IPS DF 6.9 (cell line): Measurements from ENCODE around the gene SLFN12.
"Not testable (repeated sequence)": the region's sequence is repeated elsewhere in the genome, so short reads cannot be mapped to it uniquely, and the experiment has no call there.

Experiments used
- DNase-seq: peaks from one replicate; pipeline ENCODE4 v3.0.0-alpha.2; 2013; ENCODE audit warnings: low read depth, low spot score
- H3K27ac ChIP-seq: one replicate; pipeline ENCODE4 v1.5.1; 2013; ENCODE audit warnings: low read length, control low read depth
- H3K27me3 ChIP-seq: 2 replicates; pipeline ENCODE4 v1.6.1; 2013; ENCODE audit warnings: mild to moderate bottlenecking, low read length; ENCODE audit not compliant: control insufficient read depth, insufficient read depth
- H3K36me3 ChIP-seq: 2 replicates; pipeline ENCODE4 v1.6.1; 2013; ENCODE audit warnings: low read length; ENCODE audit not compliant: control insufficient read depth, insufficient read depth
- H3K4me1 ChIP-seq: 2 replicates; pipeline ENCODE4 v1.6.1; 2013; ENCODE audit warnings: low read length; ENCODE audit not compliant: control insufficient read depth, insufficient read depth
- H3K4me3 ChIP-seq: 2 replicates; pipeline ENCODE4 v1.5.1; 2013; ENCODE audit warnings: mild to moderate bottlenecking, low read length
- H3K9me3 ChIP-seq: 2 replicates; pipeline ENCODE4 v1.6.1; 2013; ENCODE audit warnings: low read length, inconsistent platforms; ENCODE audit not compliant: control insufficient read depth, insufficient read depth
- WGBS: extraction: QIAGEN DNeasy Blood & Tissue Kit; methylation state at CpG from one replicate; pipeline ENCODE4 v1.1.7; 2013; ENCODE audit warnings: mixed read lengths, missing lambda C conversion rate; ENCODE audit not compliant: insufficient read length, insufficient coverage; 5-methylcytosine and 5-hydroxymethylcytosine counted together

Gene SLFN12

GRCh38 chr17:35448899-35449227 is 16.6 kb upstream of the SLFN12 start:
- H3K36me3 ChIP-seq: no peaks in the 10 kb centered on the region
- H3K4me3 ChIP-seq: no peak overlapping the region; the same call in 1 of the 2 replicates
- no CpG with 5 or more reads among the region's 16 CpGs for WGBS
- H3K27me3 ChIP-seq: peaks cover 12% of the 10 kb centered on the region; the same call in 1 of the 2 replicates
- H3K27ac ChIP-seq: no peak overlapping the region
- H3K4me1 ChIP-seq: no peaks in the 10 kb centered on the region
- no peaks in the 10 kb centered on the region for H3K9me3 ChIP-seq
- no peak for DNase-seq

- Histone ChIP-seq H3K36me3 (no peaks in the 10 kb centered on the region; the same call in 1 of the 2 replicates), H3K27ac (no peak within 1 kb of the TSS), H3K4me3 (peak within 1 kb of the TSS; percentile 40; the same call in 1 of the 2 replicates), H3K4me1 (no peaks in the 10 kb centered on the region), H3K27me3 (peaks cover 12% of the 10 kb centered on the region; the same call in 1 of the 2 replicates), H3K9me3 (no peaks in the 10 kb centered on the region)
- no peak for DNase-seq
- WGBS: no CpG with 5 or more reads among the region's 44 CpGs
Measured at GRCh38 chr17:35448214-35448898, 16.1 kb upstream of the SLFN12 start, which contains the start of gene SLFN13. Gene SLFN13, minus strand, starts transcription at chr17:35448766. Its CDS starts 3,086 bp downstream, at chr17:35445680.

GRCh38 chr17:35447499-35447898 is 15.2 kb upstream of the SLFN12 start:
- H3K36me3 ChIP-seq: no peaks in the 10 kb centered on the region; the same call in 1 of the 2 replicates
- WGBS: no CpG with 5 or more reads among the region's 3 CpGs
- no peak overlapping the region for H3K27ac ChIP-seq
- H3K4me3 ChIP-seq: peak overlapping the region; percentile 35; the same call in 1 of the 2 replicates
- DNase-seq: no peak
- H3K9me3 ChIP-seq: no peaks in the 10 kb centered on the region
- no peaks in the 10 kb centered on the region for H3K4me1 ChIP-seq
- peaks cover 11% of the 10 kb centered on the region; the same call in 1 of the 2 replicates for H3K27me3 ChIP-seq

DNA sequence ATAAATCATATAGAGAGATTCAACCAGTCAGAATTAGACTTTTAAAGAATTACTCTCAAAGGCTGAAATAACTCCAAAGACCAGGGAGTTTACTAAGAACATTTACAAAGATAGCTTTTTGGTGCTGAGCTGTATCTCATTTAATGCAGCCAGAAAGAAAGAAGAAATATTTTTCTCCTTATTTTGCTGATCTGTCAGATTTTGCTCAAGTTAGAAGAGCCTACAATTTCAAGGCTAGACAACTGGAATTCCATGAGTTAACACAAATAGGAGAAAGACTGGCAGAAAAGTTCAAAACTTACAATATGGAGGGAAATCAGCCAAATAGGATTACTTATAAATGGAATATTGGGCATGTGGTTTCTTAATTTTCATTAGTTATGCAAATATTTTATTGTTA is 6.1 kb upstream of the SLFN12 start:
- no peaks in the 10 kb centered on the region for H3K4me1 ChIP-seq
- no peak overlapping the region for H3K27ac ChIP-seq
- H3K9me3 ChIP-seq: no peaks in the 10 kb centered on the region
- no peaks in the 10 kb centered on the region; the same call in 1 of the 2 replicates for H3K36me3 ChIP-seq
- no peak overlapping the region for H3K4me3 ChIP-seq
- DNase-seq: no peak
- peaks cover 6% of the 10 kb centered on the region; the same call in 1 of the 2 replicates for H3K27me3 ChIP-seq

GRCh38 chr17:35433075-35433894 is 985 bp upstream of the SLFN12 start:
- Histone ChIP-seq H3K27me3 (peaks cover 6% of the 10 kb centered on the region; the same call in 1 of the 2 replicates), H3K9me3 (no peaks in the 10 kb centered on the region), H3K27ac (no peak overlapping the region), H3K4me1 (peaks cover 1% of the 10 kb centered on the region; the same call in 1 of the 2 replicates), H3K4me3 (peak overlapping the region; percentile 46; the same call in 1 of the 2 replicates), H3K36me3 (no peaks in the 10 kb centered on the region; the same call in 1 of the 2 replicates)
- WGBS: no CpG with 5 or more reads among the region's 19 CpGs
- peak; percentile 98 for DNase-seq

DNA sequence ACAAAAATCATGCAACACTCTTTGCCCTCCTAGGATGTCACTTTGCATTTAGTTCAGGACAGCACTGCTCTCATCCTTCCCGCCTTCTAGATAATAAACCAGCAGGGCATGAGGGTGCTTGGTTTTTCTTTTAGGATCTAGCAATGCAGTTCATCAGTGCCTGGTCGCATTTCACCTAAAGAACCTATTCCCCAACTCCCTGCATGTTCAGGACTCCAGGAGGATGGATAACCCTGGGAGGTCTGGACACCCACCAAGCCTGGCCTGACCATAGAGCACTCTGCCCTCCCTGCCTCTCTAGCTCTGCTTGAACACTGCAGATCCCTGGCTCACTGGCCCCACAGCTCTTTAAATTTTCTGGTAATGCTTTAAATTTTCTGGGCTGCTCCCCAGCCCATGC is 2.6 kb downstream of the SLFN12 start:
- Histone ChIP-seq H3K9me3 (no peaks in the 10 kb centered on the region), H3K27me3 (peaks cover 3% of the 10 kb centered on the region; the same call in 1 of the 2 replicates), H3K4me3 (no peak overlapping the region), H3K4me1 (peaks cover 1% of the 10 kb centered on the region; the same call in 1 of the 2 replicates), H3K27ac (no peak overlapping the region), H3K36me3 (no peaks in the 10 kb centered on the region; the same call in 1 of the 2 replicates)
- no CpG with 5 or more reads among the region's 2 CpGs for WGBS
- no peak for DNase-seq

GRCh38 chr17:35428229-35428628 is 4.1 kb downstream of the SLFN12 start:
- no CpG with 5 or more reads among the region's 2 CpGs for WGBS
- H3K4me1 ChIP-seq: peaks cover 1% of the 10 kb centered on the region; the same call in 1 of the 2 replicates
- H3K9me3 ChIP-seq: no peaks in the 10 kb centered on the region
- no peak for DNase-seq
- H3K27ac ChIP-seq: no peak overlapping the region
- no peaks in the 10 kb centered on the region for H3K27me3 ChIP-seq
- no peak overlapping the region for H3K4me3 ChIP-seq
- H3K36me3 ChIP-seq: no peaks in the 10 kb centered on the region; the same call in 1 of the 2 replicates

GRCh38 chr17:35423761-35424160 is 8.5 kb downstream of the SLFN12 start:
- no CpG with 5 or more reads among the region's 4 CpGs for WGBS
- Histone ChIP-seq H3K36me3 (peaks cover 2% of the 10 kb centered on the region; the same call in 1 of the 2 replicates), H3K4me1 (no peaks in the 10 kb centered on the region), H3K9me3 (no peaks in the 10 kb centered on the region), H3K27me3 (no peaks in the 10 kb centered on the region), H3K27ac (no peak overlapping the region), H3K4me3 (no peak overlapping the region)
- DNase-seq: no peak

DNA sequence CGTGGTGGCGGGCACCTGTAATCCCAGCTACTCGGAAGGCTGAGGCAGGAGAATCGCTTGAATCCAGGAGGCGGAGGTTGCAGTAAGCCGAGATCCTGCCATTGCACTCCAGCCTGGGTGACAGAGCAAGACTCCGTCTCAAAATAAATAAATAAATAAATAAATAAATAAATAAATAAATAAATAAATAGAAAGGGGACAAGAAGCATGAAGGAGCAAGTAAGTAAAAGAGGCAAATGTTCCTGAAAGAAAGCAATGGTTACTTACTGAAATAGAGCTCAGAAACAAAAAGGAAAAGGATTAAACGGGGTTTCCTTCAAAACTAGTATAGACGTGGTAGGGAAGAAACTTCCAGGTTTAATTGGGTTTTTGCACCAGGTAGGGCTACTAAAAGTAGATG is 11.2 kb downstream of the SLFN12 start:
- not testable (repeated sequence) for H3K4me3 ChIP-seq, H3K27ac ChIP-seq, H3K27me3 ChIP-seq, H3K4me1 ChIP-seq, H3K36me3 ChIP-seq, H3K9me3 ChIP-seq, DNase-seq
- WGBS: no CpG with 5 or more reads among the region's 9 CpGs

DNA sequence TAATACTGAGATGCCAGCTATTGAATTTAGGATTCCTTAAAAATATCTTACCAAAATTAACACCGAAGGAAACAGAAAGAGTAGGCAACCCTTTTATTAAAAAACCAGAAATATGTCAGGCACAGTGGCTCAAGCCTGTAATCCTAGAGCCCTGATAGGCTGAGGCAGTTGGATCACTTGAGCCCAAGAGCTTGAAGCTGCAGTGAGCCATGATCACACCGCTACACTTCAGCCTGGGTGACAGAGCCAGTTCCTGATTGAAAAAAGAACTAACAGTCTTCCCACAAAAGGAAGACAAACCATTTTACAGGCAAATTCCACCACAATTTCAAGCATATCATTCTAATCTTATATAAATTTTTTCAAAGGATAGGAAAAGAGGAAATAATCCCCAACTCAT is 15.6 kb downstream of the SLFN12 start:
- DNase-seq: no peak
- no CpG with 5 or more reads among the region's 2 CpGs for WGBS
- no peaks in the 10 kb centered on the region for H3K4me1 ChIP-seq

More for the DNA sequence above, 15.6 kb downstream of the SLFN12 start:
- H3K36me3 ChIP-seq: no peaks in the 10 kb centered on the region
- H3K27me3 ChIP-seq: no peaks in the 10 kb centered on the region
- no peak overlapping the region for H3K27ac ChIP-seq
- no peaks in the 10 kb centered on the region for H3K9me3 ChIP-seq
- H3K4me3 ChIP-seq: no peak overlapping the region
